Heart left ventricle (tissue), 13 donors: ENCODE measurements around the gene ADORA2B.

Experiments
- POLR2A ChIP-seq, 2 donors: fragments of 450-650 bp; IDR thresholded peaks; one replicate each; pipeline ENCODE4 v1.6.1; 2017; ENCODE audit warnings: antibody characterized with exemption in 2 of 2, mild to moderate bottlenecking in 2 of 2, moderate library complexity in 2 of 2
- TF ChIP-seq, protein P1 (sequence below), 12 donors: fragments of 200-600 bp; sonication (generic) in 4 of 12; IDR thresholded peaks; one replicate each; pipeline versions ENCODE4 v1.5.0 to v1.8.0; 2018 to 2022; ENCODE audit warnings: antibody characterized with exemption in 12 of 12, mild to moderate bottlenecking in 5 of 12
- donor health status: ischemic (EF 13 %, LVEDD 7.1; RV severe dilation, severe dysfunction).
- donor health status: DM: no; HTN: yes; CAD: no.
- donor health status: DM: no; HTN: no; CAD: no.
- donor health status: ischemic (EF 25% LVEDD 6.9; RV normal size, moderate dysfunction).
- donor health status: ischemic (EF 25% LVEDD 5.7; RV mildly dilated, moderate dysfunction).
- donor health status: ischemic (EF 35%, LVEDD 5.7; RV mildly dilated, moderate dysfunction).
- donor health status: nonischemic (EF 11% LVEDD 7.7; RV severe dilation, severe dysfunction).
- donor health status: DM: yes; HTN: yes; CAD: no.
- donor health status: PGD.
- donor health status: ischemic (EF 29% LVEDD 5.4; RV normal size, mild dysfunction).
- donor health status: nonischemic (EF 23%, LVEDD 6.1; RV moderate dilation, normal function).

- TF ChIP-seq, protein P1, sequence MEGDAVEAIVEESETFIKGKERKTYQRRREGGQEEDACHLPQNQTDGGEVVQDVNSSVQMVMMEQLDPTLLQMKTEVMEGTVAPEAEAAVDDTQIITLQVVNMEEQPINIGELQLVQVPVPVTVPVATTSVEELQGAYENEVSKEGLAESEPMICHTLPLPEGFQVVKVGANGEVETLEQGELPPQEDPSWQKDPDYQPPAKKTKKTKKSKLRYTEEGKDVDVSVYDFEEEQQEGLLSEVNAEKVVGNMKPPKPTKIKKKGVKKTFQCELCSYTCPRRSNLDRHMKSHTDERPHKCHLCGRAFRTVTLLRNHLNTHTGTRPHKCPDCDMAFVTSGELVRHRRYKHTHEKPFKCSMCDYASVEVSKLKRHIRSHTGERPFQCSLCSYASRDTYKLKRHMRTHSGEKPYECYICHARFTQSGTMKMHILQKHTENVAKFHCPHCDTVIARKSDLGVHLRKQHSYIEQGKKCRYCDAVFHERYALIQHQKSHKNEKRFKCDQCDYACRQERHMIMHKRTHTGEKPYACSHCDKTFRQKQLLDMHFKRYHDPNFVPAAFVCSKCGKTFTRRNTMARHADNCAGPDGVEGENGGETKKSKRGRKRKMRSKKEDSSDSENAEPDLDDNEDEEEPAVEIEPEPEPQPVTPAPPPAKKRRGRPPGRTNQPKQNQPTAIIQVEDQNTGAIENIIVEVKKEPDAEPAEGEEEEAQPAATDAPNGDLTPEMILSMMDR (IDR thresholded peaks at IDR 0.05), result no peak
- no peak for TF ChIP-seq POLR2A (IDR thresholded peaks at IDR 0.05)
Measured at GRCh38 chr17:15973016-15973415, 28.1 kb downstream of the ADORA2B start.
